ENCODE data around the gene TRMT44. TPM values are rescaled to one million over a fixed set of nuclear protein-coding genes. Genes with fewer than 3 reads are reported as not detected.

The TRMT44 gene
- total and polyA plus RNA-seq, 2 of the 13 experiments (the other 11 are each of a cell fraction or from before 2014, with no cell fraction given), result 5.8 to 8.6 TPM

GRCh38 chr4:8403173-8403753 lies 37.3 kb upstream of the TRMT44 start:
- Histone ChIP-seq H3K27ac (ENCODE audit: extremely low read length, insufficient read depth, low read length) (no peak overlapping the region), H3K4me1 (ENCODE audit: insufficient read depth, low read length) (no peaks in the 10 kb centered on the region), H3K9me3 (ENCODE audit: low read length) (no peaks in the 10 kb centered on the region), H3K9ac (ENCODE audit: insufficient read depth, low read depth, low read length) (no peak overlapping the region), H4K20me1 (ENCODE audit: insufficient read depth, low read length) (no peaks in the 10 kb centered on the region; the same call in 1 of the 2 replicates), H2AFZ (ENCODE audit: low read length) (no peak overlapping the region), H3K79me2 (ENCODE audit: insufficient read depth, low read length) (no peaks in the 10 kb centered on the region), H3K4me3 (replicated peaks in 1 of 3; ENCODE audit: insufficient read depth in 1 of 3, low read depth in 2 of 3, low read length in 3 of 3) (no peak overlapping the region), H3K36me3 (replicated peaks in 1 of 2; ENCODE audit: control insufficient read depth in 1 of 2, insufficient read depth in 2 of 2, low read length in 2 of 2) (peaks cover 2 to 13% of the 10 kb centered on the region in 2 experiments; a peak in 3 of 5 replicates), H3K27me3 (ENCODE audit: control insufficient read depth in 1 of 2, insufficient read depth in 2 of 2, low read length in 2 of 2) (no peaks in the 10 kb centered on the region), H3K4me2 (ENCODE audit: low read depth, low read length) (no peak overlapping the region)
- ATAC-seq (peak; percentile 93), DNase-seq (ENCODE audit: low spot score) (peak; percentile 48), FAIRE-seq (peak; percentile 68)
- ChIA-PET CTCF (ENCODE audit: low intra/inter-chr PET ratio, low total read pairs) (interaction anchor here (1.0 to 4.4 kb wide), 4 partner anchors 83 to 165 kb away, joined by 3 to 29 read pairs (median 15); no protein-coding TSS in a partner anchor), POLR2A (no interaction called here)
- BruUV-seq (replicated peaks), result no TSS peak
- 66% methylated on average over 10 of the region's 12 CpGs for WGBS (ENCODE audit: low lambda C conversion rate)
- intact Hi-C loops (cut with micrococcal nuclease; ENCODE audit: unreplicated experiment), result loop anchor here (1.0 to 2.0 kb wide), 4 partner anchors 83 to 226 kb away; no protein-coding TSS in a partner anchor
- in situ Hi-C loops (cut with HindIII; ENCODE audit: extremely low pct_ligation_motif_present, low pct_unique_long_range_greater_than_20kb), result loop anchor here (5.0 to 10.0 kb wide), 3 partner anchors 136 to 238 kb away; partner anchors contain the start of gene HTRA3
- TF ChIP-seq GATAD2A (CRISPR knock-in tag; IDR thresholded peaks at IDR 0.05) (0 out of 2 replicates have a peak, but pooled peaks have one; percentile 20), KDM2A (CRISPR knock-in tag; IDR thresholded peaks at IDR 0.05; ENCODE audit: borderline replicate concordance, low read depth) (no peak), ZNF549 (CRISPR knock-in tag; IDR thresholded peaks at IDR 0.05) (no peak), ZNF331 (CRISPR knock-in tag; IDR thresholded peaks at IDR 0.05) (no peak), KDM5B (CRISPR knock-in tag; IDR thresholded peaks at IDR 0.05; ENCODE audit: borderline replicate concordance) (no peak), HINFP (CRISPR knock-in tag; IDR thresholded peaks at IDR 0.05; ENCODE audit: low read depth) (no peak), ZNF616 (CRISPR knock-in tag; IDR thresholded peaks at IDR 0.05; ENCODE audit: low read depth) (no peak), PRDM10 (CRISPR knock-in tag; IDR thresholded peaks at IDR 0.05; ENCODE audit: low read depth) (no peak), ZNF598 (CRISPR knock-in tag; IDR thresholded peaks at IDR 0.05; ENCODE audit: borderline replicate concordance) (no peak), ZNF607 (CRISPR knock-in tag; IDR thresholded peaks at IDR 0.05; ENCODE audit: borderline replicate concordance) (no peak), SKIL (CRISPR knock-in tag; IDR thresholded peaks at IDR 0.05; ENCODE audit: borderline replicate concordance) (no peak), NONO (IDR thresholded peaks at IDR 0.05) (no peak), NONO (CRISPR knock-in tag; conservative IDR thresholded peaks at IDR 0.05) (0 out of 2 replicates have a peak, but pooled peaks have one; percentile 28), CENPX (CRISPR knock-in tag; IDR thresholded peaks at IDR 0.05) (no peak), SMAD1 (CRISPR knock-in tag; IDR thresholded peaks at IDR 0.05; ENCODE audit: borderline replicate concordance, low read depth) (no peak)
